GM21526 (cell line): ENCODE results near the gene ECE1.

Experiments used
- ATAC-seq: cut with Tn5 transposase; IDR thresholded peaks from one replicate; pipeline ENCODE4 v1.9.1; 2021; ENCODE audit warnings: moderate library complexity; ENCODE audit not compliant: unreplicated experiment, low FRiP score

ECE1 gene

DNA sequence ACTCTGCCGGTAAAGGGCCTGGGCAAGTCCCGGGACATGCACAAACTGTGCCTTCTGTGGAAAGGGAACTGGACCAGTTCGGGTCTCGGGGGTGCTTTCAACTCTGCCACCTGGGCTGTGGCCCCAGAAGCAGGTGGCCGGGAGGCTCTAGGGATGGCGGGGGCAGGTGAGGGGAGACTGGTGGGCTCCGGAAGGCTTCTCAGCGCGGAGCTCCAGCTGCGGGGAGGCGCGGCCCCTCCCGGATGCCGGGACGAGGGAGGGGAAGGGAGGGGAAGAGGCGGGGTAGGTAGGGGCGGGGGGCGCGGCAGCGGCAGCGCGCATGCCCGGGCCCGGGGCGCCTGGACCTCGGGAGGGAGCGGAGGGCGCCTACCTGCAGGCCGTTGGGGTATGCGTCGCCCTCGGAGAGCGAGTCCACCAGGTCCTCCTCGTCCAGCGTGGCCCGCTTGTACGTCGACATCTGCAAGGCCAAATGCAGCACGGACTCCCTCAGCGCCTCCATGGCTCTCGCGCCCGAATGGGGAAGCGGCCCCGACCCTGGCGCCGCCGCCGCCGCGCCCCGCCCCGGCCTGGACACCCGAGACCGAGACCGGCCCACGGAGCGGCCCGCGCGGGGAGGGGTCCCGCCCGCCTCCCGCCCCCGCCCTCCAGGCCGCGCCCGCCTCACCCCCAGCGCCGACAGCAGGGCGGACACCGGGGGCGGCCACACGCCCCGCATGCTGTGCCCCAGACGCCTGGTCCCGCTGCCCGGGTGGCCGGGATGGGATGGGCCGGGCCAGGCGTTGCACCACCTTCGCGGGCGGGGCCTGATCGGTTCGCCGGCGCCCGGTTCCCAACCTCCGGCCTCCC is at the start of gene ECE1:
Gene ECE1 (minus strand): TSS at position 764 of the 846 bp plus-strand sequence. CDS start 49 bp downstream, at position 715.
- no peak for ATAC-seq

DNA sequence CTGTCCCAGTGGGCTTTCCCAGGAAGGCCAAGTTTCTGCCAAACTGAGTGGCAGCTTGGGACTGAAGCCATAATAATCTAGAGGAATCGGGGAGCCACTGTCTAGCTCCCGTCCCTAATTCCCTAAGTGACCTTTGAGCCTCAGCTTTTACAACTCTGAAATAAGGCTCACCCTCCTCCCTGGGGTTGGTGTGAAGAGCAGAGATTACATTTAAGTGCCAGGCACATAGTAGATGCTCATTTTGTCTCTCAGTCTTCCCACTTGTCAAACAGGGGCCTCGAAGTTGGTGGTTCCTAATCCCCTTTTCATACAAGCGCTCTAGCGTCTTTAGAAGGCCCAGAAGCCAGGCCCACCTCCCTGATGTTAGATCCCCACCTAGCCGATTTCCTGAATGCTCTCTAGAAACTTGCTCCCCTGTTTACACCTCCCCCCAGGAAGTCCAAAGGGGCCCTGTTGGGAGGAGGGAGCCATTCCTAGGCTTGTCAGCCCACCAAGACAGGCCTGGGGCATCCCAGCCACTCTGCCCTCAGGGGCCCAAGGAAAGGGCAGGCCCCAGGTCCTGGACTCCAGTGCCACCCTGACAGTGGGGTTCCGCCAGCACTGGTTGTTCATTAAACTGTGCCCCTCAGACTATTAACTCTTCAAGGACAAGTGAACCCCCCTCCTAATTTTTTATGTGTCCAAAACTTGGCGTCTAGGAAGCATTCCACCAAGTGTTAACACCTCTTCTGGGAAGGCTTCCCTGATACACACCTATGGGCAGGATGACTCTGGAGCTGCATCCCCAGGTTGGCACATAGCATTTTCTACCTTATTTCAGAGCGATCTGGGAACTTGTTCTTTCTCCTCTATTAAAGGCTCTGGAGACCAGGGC is 49.3 kb upstream of the ECE1 start:
- ATAC-seq, result no peak

DNA sequence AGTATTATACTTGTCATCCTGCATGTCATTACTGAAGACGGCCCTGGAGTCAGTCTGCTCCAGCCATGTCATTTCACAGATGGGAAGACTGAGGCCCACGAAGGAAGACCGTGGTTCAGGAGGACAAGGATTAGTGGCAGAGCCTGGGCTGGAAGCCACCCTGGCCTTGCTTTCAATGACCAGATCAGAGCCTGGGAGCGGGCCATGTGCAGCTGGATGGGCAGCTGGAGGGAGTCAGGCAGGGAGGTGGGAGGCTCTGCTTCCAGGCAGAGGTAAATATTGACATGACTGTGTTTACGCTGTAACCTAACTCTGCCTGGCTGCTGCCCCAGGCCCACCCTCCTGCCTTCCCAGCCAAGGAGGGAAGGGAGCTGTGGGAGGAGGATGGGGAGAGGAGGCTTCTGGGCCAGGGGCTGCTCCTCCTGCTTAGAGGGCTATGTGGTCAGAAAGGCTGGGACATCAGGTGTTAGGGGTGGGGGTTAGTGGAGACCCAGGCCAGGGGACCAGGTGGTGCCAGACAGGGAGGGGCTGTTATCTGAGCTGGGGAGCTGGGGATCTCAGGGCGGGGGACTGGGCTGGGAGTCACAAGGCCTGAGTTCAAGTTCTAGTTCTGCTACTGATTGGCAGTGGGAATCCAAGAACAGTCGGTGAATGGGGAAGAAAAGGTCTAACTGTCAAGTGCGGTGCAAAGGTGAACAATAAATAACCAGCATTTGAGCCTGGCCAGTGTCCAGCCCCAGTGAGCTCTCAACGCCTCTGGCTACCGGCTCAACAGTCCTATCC is 48.5 kb upstream of the ECE1 start:
- no peak for ATAC-seq

DNA sequence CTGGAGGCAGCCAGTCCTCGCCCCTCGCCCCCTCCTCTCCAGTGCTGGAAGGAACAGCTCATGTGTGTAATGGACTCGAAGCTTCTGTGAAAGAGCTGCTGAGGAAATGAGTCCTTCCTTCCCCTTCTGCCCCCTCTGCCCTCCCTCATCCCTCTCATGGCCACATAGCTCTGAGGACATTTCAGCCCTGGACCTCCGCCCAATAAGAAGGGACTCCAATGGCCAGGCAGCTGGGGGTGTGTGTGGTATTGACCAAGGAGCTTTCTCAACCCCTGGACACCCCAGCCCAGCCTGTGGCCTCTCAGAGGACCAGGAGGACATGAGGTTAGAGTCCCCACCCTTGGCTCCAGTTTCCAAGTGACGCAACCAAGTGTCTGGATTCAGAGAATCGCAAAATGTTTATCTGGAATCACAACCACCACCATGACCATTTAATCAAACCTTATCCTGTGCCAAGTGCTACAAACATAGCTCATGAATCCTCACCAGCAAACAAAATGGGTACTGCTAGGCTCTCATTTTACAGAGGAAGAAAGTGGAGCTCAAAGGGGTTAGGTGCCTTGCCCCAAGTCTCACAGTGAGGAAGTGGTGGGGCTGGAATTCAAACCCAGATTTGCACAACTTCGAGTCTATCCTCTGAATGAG is 47.8 kb upstream of the ECE1 start:
- no peak for ATAC-seq

DNA sequence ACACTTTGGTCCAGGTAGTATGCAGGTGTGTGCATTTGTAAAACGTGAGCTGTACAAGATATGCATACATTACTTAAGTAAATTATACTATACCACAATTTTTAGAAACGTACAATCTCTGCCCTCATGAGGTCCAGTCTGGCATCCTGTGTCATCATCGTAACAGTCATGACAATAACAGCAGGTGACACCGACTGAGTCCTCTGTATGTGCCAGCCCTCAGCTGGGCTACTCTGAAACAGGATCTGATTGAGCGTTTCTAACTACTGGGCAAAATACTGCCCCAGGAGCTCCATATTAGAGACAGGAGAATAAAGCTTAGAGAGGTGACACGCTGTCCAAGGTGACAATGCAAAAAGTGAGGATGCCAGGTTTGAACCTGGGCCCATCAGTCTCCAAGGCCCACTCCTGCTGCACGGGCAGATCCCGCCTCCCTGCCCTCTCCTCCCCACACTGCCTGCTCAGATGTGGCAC is 47.2 kb upstream of the ECE1 start:
- ATAC-seq, result no peak

DNA sequence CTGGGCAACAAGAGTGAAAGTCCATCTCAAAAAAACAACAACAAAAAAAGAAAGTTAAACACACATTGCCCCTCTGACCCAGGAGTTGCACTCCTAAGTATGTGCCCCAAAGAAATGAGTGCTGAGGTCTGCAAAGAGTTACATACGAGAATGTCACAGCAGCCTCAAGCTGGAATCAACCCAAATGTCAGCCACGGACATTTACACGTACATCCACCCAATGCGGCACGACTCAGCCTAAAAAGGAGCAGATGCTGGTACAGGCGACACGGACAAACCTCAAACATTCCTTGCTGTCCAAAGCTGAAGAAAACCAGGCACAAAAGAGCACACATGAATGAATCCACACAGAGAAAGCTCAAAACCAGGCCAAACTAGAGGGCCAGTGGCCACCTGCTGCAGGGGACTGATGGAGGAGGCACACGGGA is 46.8 kb upstream of the ECE1 start:
- ATAC-seq, result no peak

DNA sequence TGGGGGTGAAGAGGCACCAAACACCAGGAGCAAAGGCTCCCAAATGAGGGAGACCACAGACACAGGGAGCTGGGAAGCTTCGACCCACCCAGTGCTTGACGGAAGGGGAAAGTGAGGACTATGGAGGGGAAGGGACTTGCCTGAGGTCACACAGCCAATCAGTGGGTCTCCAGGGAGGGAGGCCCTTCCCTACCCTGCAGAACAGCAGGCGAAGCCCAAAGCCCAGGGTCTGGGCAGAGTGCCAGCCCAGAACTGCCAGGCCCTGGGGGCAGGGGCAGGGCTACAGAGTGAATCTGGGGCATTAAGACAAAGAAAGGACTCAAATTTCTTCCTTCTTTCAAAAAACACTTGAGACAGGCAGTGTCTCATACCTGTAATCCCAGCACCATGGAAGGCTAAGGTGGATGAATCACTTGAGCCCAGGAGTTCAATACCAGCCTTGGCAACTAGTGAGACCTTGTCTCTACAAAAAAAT is 45.5 kb upstream of the ECE1 start:
- ATAC-seq, result no peak

DNA sequence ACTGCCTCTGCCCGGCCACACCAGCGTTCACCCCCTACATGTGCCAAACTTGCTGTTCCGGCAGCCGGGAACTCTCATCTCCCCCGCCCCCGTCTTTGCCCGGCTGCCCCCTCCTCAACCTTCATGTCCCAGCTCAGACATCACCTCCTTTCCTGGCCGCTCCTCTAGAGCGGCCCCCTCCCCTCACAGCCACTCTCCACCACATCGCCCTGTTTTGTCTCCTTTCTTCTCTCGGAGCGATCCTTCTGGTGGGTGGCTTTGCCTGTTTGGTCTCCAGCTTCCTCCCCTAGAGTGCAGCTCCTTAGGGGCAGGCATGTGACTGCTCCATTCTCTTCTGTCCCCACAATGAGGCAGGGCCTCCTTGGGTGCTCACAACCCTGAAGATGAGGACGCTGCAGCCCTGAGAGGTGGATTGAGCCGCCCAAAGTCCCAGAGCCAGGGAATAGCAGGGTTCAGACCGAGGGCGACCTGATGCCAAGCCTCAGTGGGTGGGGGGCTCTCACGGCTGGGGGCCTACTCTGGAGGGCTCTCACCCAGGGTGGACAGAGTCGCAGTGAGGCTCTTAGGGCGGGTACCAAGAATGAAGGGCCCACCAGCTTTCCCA is 44.9 kb upstream of the ECE1 start:
- ATAC-seq, result no peak

DNA sequence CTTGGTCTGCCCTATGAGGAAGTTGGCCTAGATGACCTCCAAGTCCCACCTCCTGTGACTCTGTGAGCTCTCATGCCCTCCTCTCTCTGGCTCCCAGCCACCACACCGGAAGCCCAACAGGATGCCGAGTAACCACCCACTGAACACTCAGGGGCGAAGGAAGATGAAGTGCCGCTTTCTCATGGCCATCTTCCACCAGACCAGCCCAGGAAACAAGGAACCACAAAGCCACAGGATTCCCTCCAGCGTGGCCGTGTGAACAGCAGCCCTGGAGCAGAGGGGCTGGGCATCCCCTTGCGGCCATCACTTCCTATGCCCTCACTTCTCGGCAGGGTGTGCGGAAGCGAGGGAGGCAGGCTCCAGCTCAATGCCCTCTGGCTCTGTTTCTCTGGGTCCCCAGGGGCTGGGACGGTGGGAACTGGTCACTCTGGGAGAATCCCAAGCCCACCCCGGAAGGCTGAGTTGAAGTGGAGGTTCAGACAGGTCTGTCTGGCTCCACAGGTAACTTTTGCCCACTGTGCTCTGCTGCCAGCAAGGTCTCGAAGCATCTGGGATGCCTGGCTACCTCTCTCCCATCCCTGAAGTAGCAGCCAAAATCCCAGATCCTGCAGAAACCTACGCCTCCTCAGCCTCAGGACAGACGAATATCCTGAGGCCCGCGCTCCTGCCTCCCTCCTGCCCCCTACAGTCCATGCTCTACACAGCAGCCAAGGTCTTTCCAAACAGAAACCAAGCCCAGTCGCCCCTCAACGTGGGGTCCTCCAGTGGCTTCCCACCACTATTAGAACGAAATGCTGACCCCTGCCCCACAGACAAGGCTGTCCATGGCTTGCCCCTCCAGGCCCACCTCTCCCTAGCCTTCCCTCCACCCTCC is 44.2 kb upstream of the ECE1 start:
- peak; percentile 65 for ATAC-seq

DNA sequence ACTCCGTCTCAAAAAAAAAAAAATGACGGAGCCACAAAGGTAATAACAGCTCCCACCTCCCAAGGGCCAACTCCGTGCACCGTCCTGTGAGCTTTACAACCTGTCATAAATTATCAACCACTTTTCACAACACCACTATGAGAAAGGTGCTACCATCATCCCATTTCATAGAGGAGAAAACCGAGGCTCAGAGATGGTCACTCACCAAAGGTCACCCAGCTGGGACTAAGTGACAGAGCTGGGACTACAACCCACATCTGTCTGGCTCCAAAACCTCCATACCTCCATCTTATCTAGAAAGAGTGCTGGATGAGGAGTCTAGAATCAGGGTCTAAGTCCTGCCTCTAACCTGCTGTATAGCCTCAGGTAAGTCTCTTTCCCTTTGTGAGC is 43.6 kb upstream of the ECE1 start:
- no peak for ATAC-seq

DNA sequence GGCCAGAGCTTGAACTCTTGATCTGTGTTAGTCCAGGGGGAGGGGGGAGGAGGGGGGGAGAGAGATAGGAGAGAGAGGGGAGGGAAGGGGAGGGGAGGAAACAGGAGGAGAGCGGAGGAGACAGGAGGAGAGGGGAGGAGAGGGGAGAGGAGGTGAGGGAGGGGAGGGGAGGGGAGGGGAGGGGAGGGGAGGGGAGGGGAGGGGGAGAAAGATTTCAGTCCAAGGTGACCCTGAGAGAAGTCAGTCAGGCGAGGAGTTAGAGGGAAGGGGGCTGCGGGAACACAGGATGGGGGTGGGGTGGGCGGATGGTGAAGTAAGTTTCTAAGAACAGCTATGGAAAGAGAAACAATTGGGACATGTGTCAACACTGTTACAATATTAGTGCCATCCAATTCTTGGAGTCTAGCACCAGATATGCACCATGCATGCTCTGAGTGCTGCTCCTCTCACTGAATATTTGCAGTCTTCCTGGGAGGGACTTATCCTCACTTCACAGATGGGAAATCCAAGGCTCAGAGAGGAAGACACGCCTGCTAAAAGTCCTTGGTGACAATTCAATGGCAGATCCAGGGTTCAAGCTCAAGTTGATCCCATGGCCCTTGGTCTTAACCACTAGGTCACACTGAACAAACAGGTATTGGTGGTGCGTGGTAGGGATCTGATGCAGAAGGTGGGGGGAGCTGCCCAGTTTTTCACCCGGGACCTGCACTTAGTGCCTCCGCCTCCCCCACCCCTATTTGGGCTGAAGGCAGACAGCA is 42.5 kb upstream of the ECE1 start:
- ATAC-seq, result no peak

DNA sequence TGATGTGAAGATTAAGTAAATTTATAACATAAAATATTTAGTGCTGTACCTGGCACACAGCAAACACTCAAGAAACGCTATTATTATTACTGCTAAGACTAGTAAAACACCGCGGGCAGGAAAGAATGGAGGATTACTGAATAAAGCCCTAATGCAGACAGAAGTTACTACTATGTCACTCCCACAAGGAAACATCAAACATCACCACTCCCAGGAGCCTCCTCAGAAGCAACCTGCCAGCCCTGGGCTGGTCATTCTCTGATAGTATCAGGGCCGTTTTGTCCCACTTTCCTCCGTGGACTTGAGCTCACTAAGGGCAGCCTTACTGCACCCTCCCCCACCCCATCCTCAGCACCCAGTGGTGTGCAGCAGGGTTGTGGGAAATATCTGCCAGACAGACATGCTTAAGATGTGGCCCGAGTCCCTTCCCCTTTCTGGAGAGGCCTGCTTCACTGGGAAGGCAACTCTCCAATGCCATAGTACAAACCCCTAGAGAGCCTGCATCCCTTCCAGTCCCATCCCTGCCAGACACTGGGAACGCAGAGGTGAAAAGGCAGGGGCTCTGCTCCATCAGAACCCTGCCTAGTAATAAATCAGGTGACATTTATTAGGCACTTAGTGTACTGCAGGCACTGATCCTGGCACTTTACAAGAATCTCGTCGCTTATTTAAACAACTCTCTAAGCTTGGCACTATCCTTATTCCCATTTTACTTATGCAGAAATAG is 41.7 kb upstream of the ECE1 start:
- ATAC-seq, result no peak

DNA sequence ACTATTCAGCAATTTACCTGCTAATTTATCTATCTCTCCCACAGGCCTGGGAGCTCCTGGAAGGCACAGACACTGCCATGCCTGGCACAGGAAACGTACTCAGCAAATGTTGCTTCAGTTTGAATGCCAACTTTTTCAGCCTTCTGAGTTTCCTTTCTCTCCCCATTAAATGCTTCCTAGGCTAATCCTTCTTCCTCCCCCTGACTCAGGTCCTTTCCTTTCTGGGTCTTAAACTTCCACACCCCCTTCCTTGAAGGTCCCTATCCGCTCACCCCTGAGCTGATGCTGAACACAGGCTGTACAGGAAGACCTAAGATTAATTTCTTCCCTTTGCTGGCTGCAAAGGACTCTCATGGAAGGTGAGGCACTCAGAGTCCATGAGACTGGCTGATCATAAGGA is 40.3 kb upstream of the ECE1 start:
- no peak for ATAC-seq

DNA sequence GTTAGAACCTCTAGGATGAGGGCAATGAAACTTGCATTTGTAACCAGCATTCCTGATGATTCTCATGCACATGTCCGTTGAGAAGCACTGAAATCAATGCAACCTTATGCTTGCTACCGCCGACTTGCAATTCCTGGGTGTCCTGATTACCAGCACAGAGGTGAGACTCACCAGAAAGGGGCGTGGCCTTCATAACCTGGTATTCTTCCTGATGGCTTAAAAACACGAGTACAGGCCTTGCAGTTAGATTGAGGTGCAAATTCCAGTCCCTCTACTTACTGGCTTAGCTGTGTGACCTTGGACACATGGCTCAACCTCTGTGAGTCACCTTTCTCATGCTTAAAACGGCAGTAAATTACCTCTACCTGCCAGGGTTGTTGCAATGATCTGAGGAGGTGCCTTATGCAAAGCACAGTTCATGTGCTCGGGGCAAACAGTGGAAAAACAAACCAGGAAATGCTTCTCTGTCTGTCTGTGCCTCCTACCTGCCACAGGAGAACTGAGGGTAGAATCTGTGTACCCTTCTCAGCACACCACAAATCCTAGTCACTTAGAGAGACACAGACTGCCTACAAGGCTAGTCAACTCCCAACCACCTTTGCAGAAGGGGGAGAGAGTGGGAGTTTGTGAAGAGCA is 39.1 kb upstream of the ECE1 start:
- ATAC-seq, result no peak

DNA sequence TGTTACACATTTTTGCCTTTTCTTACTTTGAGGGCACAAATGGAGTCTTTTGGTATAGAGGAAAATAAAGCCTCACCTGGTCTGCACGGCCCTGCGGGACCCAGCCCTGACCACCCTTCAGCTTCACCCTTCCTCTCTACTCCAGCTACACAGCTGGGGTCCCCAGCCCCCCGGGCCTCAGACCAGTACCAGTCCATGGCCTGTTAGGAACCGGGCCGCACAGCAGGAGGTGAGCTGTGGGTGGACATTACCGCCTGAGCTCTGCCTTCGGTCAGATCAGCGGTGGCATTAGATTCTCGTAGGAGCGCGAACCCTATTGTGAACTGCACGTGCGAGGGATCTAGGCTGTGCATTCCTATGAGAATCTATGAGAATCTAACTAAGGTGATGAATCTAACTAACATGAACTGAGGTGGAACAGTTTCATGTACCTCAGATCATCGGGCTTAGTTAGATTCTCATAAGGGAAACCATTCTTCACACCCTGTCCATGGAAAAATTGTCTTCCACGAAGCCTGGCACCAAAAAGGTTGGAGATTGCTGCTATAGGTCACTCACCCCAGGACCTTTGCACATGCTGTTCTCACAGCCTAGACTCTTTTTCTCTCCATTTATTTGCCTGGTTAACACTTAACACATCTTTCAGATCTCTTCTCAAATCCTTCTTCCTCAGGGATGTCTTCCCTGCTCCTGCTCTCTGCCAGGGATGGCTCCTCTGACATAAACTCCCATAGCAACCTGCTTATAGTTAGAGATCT is 37.5 kb upstream of the ECE1 start:
- ATAC-seq, result no peak

DNA sequence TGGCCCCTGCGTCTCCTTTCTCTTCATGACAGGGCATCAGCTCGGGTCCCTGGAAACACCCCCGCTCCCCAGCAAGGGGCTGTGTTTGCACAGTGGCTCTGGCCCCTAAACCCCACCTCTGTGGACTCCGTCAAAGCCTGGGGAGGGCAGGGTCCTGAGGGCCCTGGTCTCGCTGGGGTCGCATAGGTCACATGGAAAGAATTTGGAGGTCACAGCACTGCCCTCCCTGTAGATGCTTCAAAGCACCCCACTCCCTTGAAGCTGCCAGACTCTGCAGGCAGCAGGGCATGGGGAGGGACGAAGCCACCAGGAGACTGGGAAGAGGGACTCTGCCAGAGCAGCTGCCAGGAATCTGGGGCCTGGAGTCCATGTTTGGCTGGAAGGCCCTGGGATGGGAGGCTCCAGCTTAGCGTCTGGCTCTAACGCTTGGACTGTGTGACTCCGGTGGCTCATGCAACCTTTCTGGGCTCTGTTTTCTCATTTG is 36.6 kb upstream of the ECE1 start:
- no peak for ATAC-seq
